HL-60 (cell line): ENCODE results near the gene XRCC4.

Experiments
- DNase-seq, 2 experiments: peaks; one replicate each; pipeline ENCODE4 v3.0.0-alpha.2; 2010 to 2020; ENCODE audit warnings: low read depth in 1 of 2, low spot score in 1 of 2
- H3K27ac ChIP-seq: fragments of 250-450 bp; sonication (Bioruptor Pico); replicated peaks from 2 replicates; pipeline ENCODE4 v1.5.1; 2020; ENCODE audit warnings: mild to moderate bottlenecking, moderate library complexity
- H3K27me3 ChIP-seq: fragments of 250-450 bp; sonication (Bioruptor Pico); 2 replicates; pipeline ENCODE4 v1.5.1; 2021; ENCODE audit warnings: mild to moderate bottlenecking, moderate library complexity; ENCODE audit not compliant: insufficient read depth, poor library complexity, severe bottlenecking
- H3K4me3 ChIP-seq: replicated peaks from 2 replicates; pipeline ENCODE4 v1.5.1; 2011; ENCODE audit warnings: mild to moderate bottlenecking, control low read depth, low read length; ENCODE audit not compliant: insufficient read depth
- CTCF ChIP-seq: IDR thresholded peaks from one replicate; pipeline ENCODE4 v1.5.1; 2011; ENCODE audit warnings: low read length, control low read depth, inconsistent platforms; ENCODE audit not compliant: insufficient read depth
- GABPA ChIP-seq: IDR thresholded peaks from 2 replicates; pipeline ENCODE4 v1.6.1; 2012; ENCODE audit warnings: low read depth
- POLR2AphosphoS5 ChIP-seq: IDR thresholded peaks from 2 replicates; pipeline ENCODE4 v1.6.1; 2012; ENCODE audit warnings: low read depth
- REST ChIP-seq: IDR thresholded peaks from 2 replicates; pipeline ENCODE4 v1.6.1; 2012; ENCODE audit warnings: low read depth; ENCODE audit not compliant: insufficient replicate concordance
- SPI1 ChIP-seq: IDR thresholded peaks from 2 replicates; pipeline ENCODE4 v1.6.1; 2012; ENCODE audit warnings: low read depth, mild to moderate bottlenecking, borderline replicate concordance

The XRCC4 gene

GRCh38 chr5:83124593-83124992 is 47.2 kb downstream of the XRCC4 start:
- Histone ChIP-seq H3K4me3 (no peak overlapping the region), H3K27ac (no peak overlapping the region), H3K27me3 (no peaks in the 10 kb centered on the region)
- DNase-seq = no peak
- no peak for TF ChIP-seq POLR2AphosphoS5
- TF ChIP-seq REST = no peak
- TF ChIP-seq SPI1 = no peak

- Histone ChIP-seq H3K27me3 (no peaks in the 10 kb centered on the region), H3K27ac (no peak overlapping the region), H3K4me3 (no peak overlapping the region)
- no peak for TF ChIP-seq REST
- no peak for TF ChIP-seq CTCF
- no peak for TF ChIP-seq GABPA
- TF ChIP-seq POLR2AphosphoS5 = no peak
- TF ChIP-seq SPI1 = no peak
- no peak for DNase-seq
These were observed 48.2 kb downstream of the XRCC4 start for GRCh38 chr5:83125560-83125959.

GRCh38 chr5:83126501-83126900 is 49.2 kb downstream of the XRCC4 start:
- TF ChIP-seq GABPA (no peak), REST (no peak), CTCF (no peak), SPI1 (no peak), POLR2AphosphoS5 (no peak)
- H3K27ac ChIP-seq = no peak overlapping the region

GRCh38 chr5:83133797-83134196 is 56.5 kb downstream of the XRCC4 start:
- DNase-seq = no peak
- Histone ChIP-seq H3K27ac (no peak overlapping the region), H3K4me3 (no peak overlapping the region), H3K27me3 (no peaks in the 10 kb centered on the region)
- TF ChIP-seq REST (no peak), CTCF (no peak), GABPA (no peak), POLR2AphosphoS5 (no peak), SPI1 (no peak)

More at GRCh38 chr5:83126501-83126900, 49.2 kb downstream of the XRCC4 start:
- DNase-seq = no peak
- no peaks in the 10 kb centered on the region for H3K27me3 ChIP-seq
- H3K4me3 ChIP-seq = no peak overlapping the region
